Measurements from ENCODE around the gene WDR43. TPM values are rescaled to one million over a fixed set of nuclear protein-coding genes. Genes with fewer than 3 reads are reported as not detected.

Gene WDR43
- total RNA-seq, 1 donor from 2014 or later = 32.5 TPM

GRCh38 chr2:28993206-28993960, 98.9 kb downstream of the WDR43 start:
- Mint-ChIP-seq H3K4me1 (ENCODE audit: low read depth, unreplicated experiment) (no peaks in the 10 kb centered on the region), H3K36me3 (ENCODE audit: unreplicated experiment) (no peaks in the 10 kb centered on the region), H3K9me3 (ENCODE audit: unreplicated experiment) (no peaks in the 10 kb centered on the region), H3K27me3 (ENCODE audit: unreplicated experiment) (peaks cover 2% of the 10 kb centered on the region), H3K27ac (ENCODE audit: unreplicated experiment) (no peak overlapping the region), H3K4me3 (ENCODE audit: unreplicated experiment) (no peak overlapping the region)
- TF ChIP-seq CTCF (IDR thresholded peaks at IDR 0.05; ENCODE audit: partially characterized antibody, unreplicated experiment) = no peak
- no peak for DNase-seq

- no peaks in the 10 kb centered on the region for H3K36me3 Mint-ChIP-seq (ENCODE audit: unreplicated experiment)
- H3K27ac Mint-ChIP-seq (ENCODE audit: unreplicated experiment) = no peak overlapping the region
- TF ChIP-seq CTCF (IDR thresholded peaks at IDR 0.05; ENCODE audit: partially characterized antibody, unreplicated experiment) = no peak
- DNase-seq = no peak
- H3K27me3 Mint-ChIP-seq (ENCODE audit: unreplicated experiment) = peaks cover 2% of the 10 kb centered on the region
- H3K4me1 Mint-ChIP-seq (ENCODE audit: low read depth, unreplicated experiment) = no peaks in the 10 kb centered on the region
- no peaks in the 10 kb centered on the region for H3K9me3 Mint-ChIP-seq (ENCODE audit: unreplicated experiment)
- no peak overlapping the region for H3K4me3 Mint-ChIP-seq (ENCODE audit: unreplicated experiment)
Measured at GRCh38 chr2:28994074-28994473, 99.6 kb downstream of the WDR43 start.

- no peak for TF ChIP-seq CTCF (IDR thresholded peaks at IDR 0.05; ENCODE audit: partially characterized antibody, unreplicated experiment)
- no peaks in the 10 kb centered on the region for H3K4me1 Mint-ChIP-seq (ENCODE audit: low read depth, unreplicated experiment)
- H3K9me3 Mint-ChIP-seq (ENCODE audit: unreplicated experiment) = no peaks in the 10 kb centered on the region
- H3K36me3 Mint-ChIP-seq (ENCODE audit: unreplicated experiment) = no peaks in the 10 kb centered on the region
- no peak for DNase-seq
- H3K27me3 Mint-ChIP-seq (ENCODE audit: unreplicated experiment) = peaks cover 2% of the 10 kb centered on the region
- no peak overlapping the region for H3K27ac Mint-ChIP-seq (ENCODE audit: unreplicated experiment)
- no peak overlapping the region for H3K4me3 Mint-ChIP-seq (ENCODE audit: unreplicated experiment)
Measured at GRCh38 chr2:28994679-28995078, 100.2 kb downstream of the WDR43 start.

GRCh38 chr2:28995765-28996750, 101.6 kb downstream of the WDR43 start:
- Mint-ChIP-seq H3K9me3 (ENCODE audit: unreplicated experiment) (no peaks in the 10 kb centered on the region), H3K27me3 (ENCODE audit: unreplicated experiment) (peaks cover 2% of the 10 kb centered on the region), H3K36me3 (ENCODE audit: unreplicated experiment) (no peaks in the 10 kb centered on the region), H3K4me1 (ENCODE audit: low read depth, unreplicated experiment) (no peaks in the 10 kb centered on the region), H3K27ac (ENCODE audit: unreplicated experiment) (no peak overlapping the region), H3K4me3 (ENCODE audit: unreplicated experiment) (no peak overlapping the region)
- TF ChIP-seq CTCF (IDR thresholded peaks at IDR 0.05; ENCODE audit: partially characterized antibody, unreplicated experiment) = no peak
- no peak for DNase-seq
